H1 (cell line): Measurements from ENCODE around the gene PIMREG. TPM values are rescaled to one million over a fixed set of nuclear protein-coding genes. Genes with fewer than 3 reads are reported as not detected.

Source experiments
- CTCF ChIA-PET: fragments of 300-600 bp; sonication (Branson Sonifier 250); formaldehyde crosslinking; loops from one replicate; lab custom pipeline; 2021; ENCODE audit not compliant: partially characterized antibody; lab: Charles Lee
- POLR2A ChIA-PET: fragments of 300-600 bp; sonication (Branson Sonifier 250); formaldehyde crosslinking; loops from one replicate; lab custom pipeline; 2021; ENCODE audit warnings: inconsistent platforms; ENCODE audit not compliant: partially characterized antibody; lab: Charles Lee
- DNase-seq, 2 experiments: peaks; one replicate each; pipeline versions ENCODE4 v3.0.0 to v3.0.0-alpha.2; 2010 to 2022; ENCODE audit warnings: low spot score in 2 of 2, low read depth in 1 of 2, mixed read lengths in 1 of 2
- FAIRE-seq: peaks from 2 replicates; lab custom pipeline; 2011; peaks lifted over from hg19 to GRCh38; lab: Jason Lieb, UNC
- H2AFZ ChIP-seq: 2 replicates; pipeline ENCODE4 v1.8.1; 2012; ENCODE audit warnings: low read length, inconsistent platforms
- H2AK5ac ChIP-seq: 2 replicates; pipeline ENCODE4 v1.6.1; 2013; ENCODE audit warnings: low read depth, low read length
- H2BK120ac ChIP-seq: replicated peaks from 2 replicates; pipeline ENCODE3; 2013; ENCODE audit warnings: low read depth, low read length, inconsistent platforms
- H2BK12ac ChIP-seq: 2 replicates; pipeline ENCODE4 v1.6.1; 2013; ENCODE audit warnings: low read depth, low read length
- H2BK15ac ChIP-seq: 2 replicates; pipeline ENCODE4 v1.6.1; 2013; ENCODE audit warnings: low read length
- H2BK20ac ChIP-seq: 2 replicates; pipeline ENCODE4 v1.6.1; 2013; ENCODE audit warnings: low read length
- H2BK5ac ChIP-seq: 2 replicates; pipeline ENCODE4 v1.6.1; 2013; ENCODE audit warnings: low read depth, low read length
- H3K14ac ChIP-seq: 2 replicates; pipeline ENCODE4 v1.6.1; 2013; ENCODE audit warnings: inconsistent platforms; ENCODE audit not compliant: insufficient read length
- H3K18ac ChIP-seq: 2 replicates; pipeline ENCODE4 v1.6.1; 2013; ENCODE audit warnings: low read length; ENCODE audit errors: extremely low read depth
- H3K23ac ChIP-seq: 2 replicates; pipeline ENCODE4 v1.6.1; 2013; ENCODE audit warnings: inconsistent platforms; ENCODE audit not compliant: insufficient read length
- H3K23me2 ChIP-seq: 2 replicates; pipeline ENCODE4 v1.6.1; 2013; ENCODE audit warnings: low read depth, low read length
- H3K27ac ChIP-seq: 2 replicates; pipeline ENCODE4 v1.6.1; 2011; ENCODE audit warnings: low read depth, low read length, inconsistent platforms
- H3K27me3 ChIP-seq, 4 experiments: replicated peaks in 1 of 4; 1 replicate in 1 of 4; 2 replicates in 3 of 4; pipeline versions ENCODE4 v1.6.1 to v1.8.1; 2011 to 2013; ENCODE audit warnings: low read length in 3 of 4, mild to moderate bottlenecking in 3 of 4, inconsistent platforms in 2 of 4, mixed read lengths in 2 of 4, moderate library complexity in 1 of 4; ENCODE audit not compliant: control insufficient read depth in 3 of 4, insufficient read depth in 3 of 4; ENCODE audit errors: extremely low read depth in 1 of 4
- H3K36me3 ChIP-seq, 4 experiments: 2 replicates each; pipeline versions ENCODE4 v1.6.1 to v1.8.1; 2011 to 2013; ENCODE audit warnings: mild to moderate bottlenecking in 4 of 4, low read length in 3 of 4, moderate library complexity in 2 of 4, control low read depth in 1 of 4, inconsistent platforms in 1 of 4; ENCODE audit not compliant: insufficient read depth in 4 of 4, control insufficient read depth in 2 of 4
- H3K4ac ChIP-seq: replicated peaks from 2 replicates; pipeline ENCODE3; 2013; ENCODE audit warnings: low read length, low read depth, mixed read lengths, inconsistent platforms; ENCODE audit not compliant: insufficient read length
- H3K4me1 ChIP-seq, 4 experiments: replicated peaks in 1 of 4; 1 replicate in 1 of 4; 2 replicates in 3 of 4; pipeline versions ENCODE4 v1.6.1 to v1.8.1; 2011 to 2013; ENCODE audit warnings: low read length in 3 of 4, inconsistent platforms in 2 of 4, mixed read lengths in 1 of 4; ENCODE audit not compliant: insufficient read depth in 4 of 4, control insufficient read depth in 3 of 4
- H3K4me2 ChIP-seq, 2 experiments: 2 replicates each; pipeline versions ENCODE4 v1.6.1 to v1.8.1; 2011 to 2013; ENCODE audit warnings: low read depth in 2 of 2, low read length in 2 of 2, control low read depth in 1 of 2, inconsistent platforms in 1 of 2, mild to moderate bottlenecking in 1 of 2; ENCODE audit not compliant: insufficient read depth in 1 of 2
- H3K4me3 ChIP-seq, 4 experiments: fragments of 200-600, 300-600 bp in 1 of 4; sonication (generic), shearing (Covaris generic), sonication (Bioruptor Twin) in 1 of 4; 2 replicates each; pipeline versions ENCODE4 v1.5.1 to v1.8.1; 2011 to 2016; ENCODE audit warnings: low read length in 4 of 4, low read depth in 3 of 4, control low read depth in 2 of 4, inconsistent platforms in 2 of 4, mild to moderate bottlenecking in 2 of 4, mixed read lengths in 1 of 4, moderate library complexity in 1 of 4; ENCODE audit not compliant: insufficient read depth in 2 of 4; ENCODE audit errors: extremely low read depth in 1 of 4
- H3K56ac ChIP-seq: replicated peaks from 2 replicates; pipeline ENCODE3; 2013; ENCODE audit warnings: low read depth, mild to moderate bottlenecking, mixed read lengths, low read length, inconsistent platforms; ENCODE audit not compliant: insufficient read length
- H3K79me1 ChIP-seq: 2 replicates; pipeline ENCODE4 v1.6.1; 2013; ENCODE audit warnings: low read depth, low read length, control low read depth
- H3K79me2 ChIP-seq, 2 experiments: 2 replicates each; pipeline versions ENCODE4 v1.6.1 to v1.8.1; 2012 to 2013; ENCODE audit warnings: low read length in 2 of 2, mild to moderate bottlenecking in 2 of 2, inconsistent platforms in 1 of 2; ENCODE audit not compliant: insufficient read depth in 2 of 2, control insufficient read depth in 1 of 2
- H3K9ac ChIP-seq, 4 experiments: replicated peaks in 1 of 4; 1 replicate in 1 of 4; 2 replicates in 3 of 4; pipeline versions ENCODE4 v1.6.1 to v1.8.1; 2011 to 2013; ENCODE audit warnings: low read depth in 3 of 4, low read length in 3 of 4, control low read depth in 2 of 4, mild to moderate bottlenecking in 2 of 4, moderate library complexity in 2 of 4, inconsistent platforms in 1 of 4; ENCODE audit errors: extremely low read depth in 1 of 4
- H3K9me3 ChIP-seq, 2 experiments: 2 replicates each; pipeline versions ENCODE4 v1.6.1 to v1.8.1; 2012 to 2013; ENCODE audit warnings: mild to moderate bottlenecking in 2 of 2, moderate library complexity in 2 of 2, control low read depth in 1 of 2, inconsistent platforms in 1 of 2, low read depth in 1 of 2, low read length in 1 of 2, mixed read lengths in 1 of 2; ENCODE audit not compliant: insufficient read depth in 2 of 2
- H4K20me1 ChIP-seq, 2 experiments: replicated peaks in 1 of 2; 2 replicates each; pipeline versions ENCODE3 to v1.8.1; 2011 to 2013; ENCODE audit warnings: inconsistent platforms in 2 of 2, low read length in 2 of 2, mild to moderate bottlenecking in 1 of 2; ENCODE audit not compliant: insufficient read depth in 2 of 2, control insufficient read depth in 1 of 2
- H4K5ac ChIP-seq: 2 replicates; pipeline ENCODE4 v1.6.1; 2013; ENCODE audit warnings: low read length, low read depth, mixed read lengths, inconsistent platforms; ENCODE audit not compliant: insufficient read length
- H4K8ac ChIP-seq: 2 replicates; pipeline ENCODE4 v1.8.0; 2013; ENCODE audit warnings: mild to moderate bottlenecking, moderate library complexity, low read length, inconsistent platforms; ENCODE audit not compliant: insufficient read depth; ENCODE audit errors: extremely low read depth
- H4K91ac ChIP-seq: replicated peaks from 2 replicates; pipeline ENCODE3; 2013; ENCODE audit warnings: low read length, mixed read lengths, inconsistent platforms; ENCODE audit not compliant: insufficient read length
- MAX ChIP-seq: IDR thresholded peaks from 2 replicates; pipeline ENCODE4 v1.6.1; 2012; ENCODE audit warnings: inconsistent platforms
- SP1 ChIP-seq: IDR thresholded peaks from 2 replicates; pipeline ENCODE4 v1.6.1; 2011; ENCODE audit warnings: low read depth, low read length
- TEAD4 ChIP-seq: IDR thresholded peaks from 2 replicates; pipeline ENCODE4 v1.6.1; 2012; ENCODE audit warnings: low read depth, low read length, inconsistent platforms, mixed read lengths
- WGBS, 2 experiments: shearing (Covaris generic) in 1 of 2; methylation state at CpG; one replicate each; pipeline versions ENCODE4 v1.1.6 to v1.1.7; 2013 to 2015; ENCODE audit warnings: low lambda C conversion rate in 2 of 2, mixed read lengths in 2 of 2, inconsistent platforms in 1 of 2, low coverage in 1 of 2, missing lambda C conversion rate in 1 of 2; ENCODE audit not compliant: insufficient replicate concordance in 2 of 2, insufficient coverage in 1 of 2, insufficient read length in 1 of 2; ENCODE audit errors: extremely low coverage in 1 of 2, missing lambda C conversion rate in 1 of 2; 5-methylcytosine and 5-hydroxymethylcytosine counted together
- polyA plus RNA-seq, 7 experiments: library from polyadenylated mRNA; depleted of rRNA in 3 of 7; stranded (reverse) in 5 of 7; unstranded in 2 of 7; fragments of >200 nt in 5 of 7; fragments of 200-250 nt in 2 of 7; gene quantifications; 1 replicate in 5 of 7; 2 replicates in 1 of 7; 4 replicates in 1 of 7; pipeline versions ENCODE4 v1.2.1 to v1.2.3, GENCODE V29; 2011 to 2013; ENCODE audit warnings: missing spikeins in 2 of 7, mixed read lengths in 2 of 7
- total RNA-seq: library from RNA; stranded (reverse); fragmentation: NEBNext Ultra II Directional; extraction: Animal tissue kit (Norgen Biotek cat#: 25700); gene quantifications from 2 replicates; pipeline ENCODE4 v1.2.1, GENCODE V29; 2021

Gene PIMREG
- total and polyA plus RNA-seq, 2 of the 8 experiments (the other 6 are each of a cell fraction or from before 2014, with no cell fraction given): 133 to 148 TPM

GRCh38 chr17:6497496-6498221 lies 53.4 kb downstream of the PIMREG start:
- Histone ChIP-seq H2AK5ac (no peak overlapping the region; the same call in 1 of the 2 replicates), H3K9me3 (no peaks in the 10 kb centered on the region), H3K27ac (no peak overlapping the region), H4K20me1 (no peaks in the 10 kb centered on the region), H4K8ac (peak overlapping the region; percentile 76), H3K9ac (no peak overlapping the region), H3K79me2 (no peaks in the 10 kb centered on the region), H2BK15ac (peak overlapping the region; percentile 63; the same call in 1 of the 2 replicates), H3K27me3 (no peaks in the 10 kb centered on the region), H2BK20ac (peak overlapping the region; percentile 64; the same call in 1 of the 2 replicates), H4K5ac (no peak overlapping the region), H3K36me3 (no peaks in the 10 kb centered on the region), H2AFZ (no peak overlapping the region), H3K56ac (no peak overlapping the region), H4K91ac (peak overlapping the region; percentile 79), H3K4ac (peak overlapping the region; percentile 6), H3K4me2 (no peak overlapping the region), H3K18ac (peak overlapping the region; percentile 27; the same call in 1 of the 2 replicates), H2BK12ac (peak overlapping the region; percentile 81; the same call in 1 of the 2 replicates), H3K23ac (no peak overlapping the region), H3K4me3 (no peak overlapping the region), H2BK5ac (peak overlapping the region; percentile 7; the same call in 1 of the 2 replicates), H3K14ac (no peak overlapping the region), H2BK120ac (no peak overlapping the region), H3K79me1 (no peaks in the 10 kb centered on the region), H3K23me2 (peaks cover 4% of the 10 kb centered on the region; the same call in 1 of the 2 replicates), H3K4me1 (peaks cover 9 to 30% (median 15%) of the 10 kb centered on the region in 4 experiments)
- TF ChIP-seq TEAD4 (no peak), MAX (0 out of 2 replicates have a peak, but pooled peaks have one; percentile 6), SP1 (no peak)
- FAIRE-seq: no peak
- POLR2A ChIA-PET: interaction anchor here (0.6 to 1.4 kb wide), 3 partner anchors 11 to 45 kb away, joined by 3 to 5 read pairs (median 3); no protein-coding TSS in a partner anchor
- DNase-seq: no peak
- 83% methylated on average over 17 of the region's 17 CpGs; no CpG with 5 or more reads in 1 of the 2 experiments for WGBS, 2 experiments
- CTCF ChIA-PET: interaction anchor here (0.9 to 1.3 kb wide), 6 partner anchors 9 to 76 kb away, joined by 3 to 6 read pairs (median 3); no protein-coding TSS in a partner anchor
